GM21786 (cell line): ENCODE data around the gene PTK6.

ENCODE experiments used
- ATAC-seq: cut with Tn5 transposase; IDR thresholded peaks from one replicate; pipeline ENCODE4 v1.9.1; 2021; ENCODE audit not compliant: unreplicated experiment

PTK6 gene

GRCh38 chr20:63532449-63532971 is 4.7 kb downstream of the PTK6 start:
- ATAC-seq = no peak

- no peak for ATAC-seq
These were observed 5.3 kb downstream of the PTK6 start for GRCh38 chr20:63531686-63532448.

- ATAC-seq = no peak
These were observed 6.4 kb downstream of the PTK6 start for GRCh38 chr20:63530788-63531160.

DNA sequence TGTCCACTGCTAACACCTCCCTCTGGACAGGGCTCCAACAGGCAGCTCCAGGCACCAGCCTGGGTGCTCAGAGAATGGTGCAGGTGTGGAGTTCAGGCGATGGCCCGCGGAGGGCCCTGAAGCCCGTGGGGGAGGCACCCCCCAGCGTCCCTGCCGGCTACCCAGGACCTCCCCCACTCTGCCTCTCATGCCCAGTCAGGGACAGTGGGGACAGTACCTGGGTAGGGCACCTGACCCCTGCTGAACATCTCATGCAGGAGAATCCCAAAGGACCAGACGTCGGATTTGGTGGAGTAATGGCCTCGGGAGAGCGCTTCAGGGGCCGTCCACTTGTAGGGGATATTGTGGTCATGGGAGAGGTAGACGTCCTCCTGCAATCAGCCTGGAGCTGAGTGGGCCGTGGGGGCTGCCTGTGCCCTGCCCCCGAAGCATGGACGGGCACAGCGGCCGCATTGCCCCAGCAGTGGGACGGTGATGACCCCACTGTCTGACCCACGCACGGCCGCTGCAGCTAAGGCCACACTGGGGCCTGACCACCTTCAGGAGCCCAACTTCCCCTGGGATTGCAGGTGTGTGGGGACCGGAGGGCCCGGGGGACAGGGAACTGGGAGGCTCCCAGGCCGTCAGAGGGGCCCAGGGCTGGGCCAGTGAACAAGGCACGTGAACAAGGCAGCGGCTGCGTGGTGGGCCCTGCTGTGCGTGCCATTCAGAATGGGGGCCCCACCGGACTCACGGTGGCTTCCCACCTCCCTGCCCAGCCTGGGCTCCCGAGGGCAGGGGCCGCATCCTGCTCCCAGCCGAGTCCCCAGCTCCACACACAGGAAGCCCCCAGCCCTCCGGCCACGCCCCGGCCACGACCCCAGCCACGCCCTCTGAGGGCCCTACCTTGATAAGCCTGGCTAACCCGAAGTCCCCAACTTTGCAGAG is 7.1 kb downstream of the PTK6 start:
- no peak for ATAC-seq

- ATAC-seq = no peak
These were observed 7.9 kb downstream of the PTK6 start for GRCh38 chr20:63529180-63529860.

- ATAC-seq = no peak
These were observed 10.0 kb downstream of the PTK6 start for GRCh38 chr20:63527184-63527583.

DNA sequence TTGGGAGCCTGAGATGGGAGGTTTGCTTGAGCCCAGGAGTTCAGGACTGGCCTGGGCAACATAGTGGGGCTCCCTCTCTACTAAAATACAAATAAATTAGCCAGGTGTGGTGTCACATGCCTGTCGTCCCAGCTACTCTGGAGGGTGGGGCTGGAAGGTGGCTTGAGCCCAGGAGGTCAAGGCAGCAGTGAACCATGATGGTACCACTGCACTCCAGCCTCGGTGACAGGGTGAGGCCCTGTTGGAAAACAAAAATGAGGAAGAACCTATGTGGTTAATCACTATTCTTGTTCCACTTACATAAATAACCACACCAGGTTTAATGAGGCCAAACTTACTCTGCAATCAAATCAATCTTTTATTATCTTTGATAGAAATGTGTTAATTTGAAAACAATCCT is 11.2 kb downstream of the PTK6 start:
- no peak for ATAC-seq

DNA sequence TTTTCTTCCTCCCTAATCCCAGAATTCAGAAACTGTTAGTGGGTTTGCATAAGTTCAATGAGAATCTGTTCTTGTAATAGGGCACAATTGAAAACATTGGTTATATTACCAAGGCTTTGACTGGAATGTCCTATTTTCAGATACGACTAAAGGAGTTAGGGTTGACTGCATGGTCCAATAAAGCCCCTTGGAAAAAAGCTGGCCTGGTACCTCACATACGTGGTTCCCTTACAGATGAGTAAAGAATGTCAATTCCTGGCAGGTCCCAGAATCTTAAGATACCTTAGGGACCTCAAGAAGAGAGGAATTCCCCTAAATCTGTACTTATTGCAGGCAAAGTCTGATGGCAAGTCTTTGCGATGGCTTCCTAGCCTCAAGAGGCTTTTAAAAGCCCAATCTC is 12.0 kb downstream of the PTK6 start:
- ATAC-seq = no peak

- ATAC-seq = no peak
These were observed 14.1 kb downstream of the PTK6 start for GRCh38 chr20:63522981-63523611.

- no peak for ATAC-seq
These were observed 14.9 kb downstream of the PTK6 start for GRCh38 chr20:63522091-63522868.

DNA sequence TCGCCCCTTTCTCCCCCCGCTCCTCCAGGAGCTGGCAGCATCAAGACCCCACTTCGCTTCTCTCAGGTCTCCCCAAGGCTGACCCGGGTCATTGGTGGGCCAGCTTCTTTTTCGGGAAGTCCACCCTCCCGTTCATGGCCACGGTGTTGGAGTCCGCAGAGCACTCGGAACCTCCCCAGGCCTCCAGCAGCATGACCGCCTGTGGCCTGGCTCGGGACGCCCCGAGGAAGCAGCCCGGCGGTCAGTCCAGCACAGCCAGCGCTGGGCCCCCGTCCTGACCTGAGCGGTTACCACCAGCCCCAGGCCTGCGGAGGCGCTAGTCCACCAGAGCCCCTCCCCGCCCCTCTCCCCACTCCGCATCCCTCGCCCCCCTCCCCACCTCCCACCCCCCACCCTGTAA is 15.6 kb downstream of the PTK6 start:
- no peak for ATAC-seq

DNA sequence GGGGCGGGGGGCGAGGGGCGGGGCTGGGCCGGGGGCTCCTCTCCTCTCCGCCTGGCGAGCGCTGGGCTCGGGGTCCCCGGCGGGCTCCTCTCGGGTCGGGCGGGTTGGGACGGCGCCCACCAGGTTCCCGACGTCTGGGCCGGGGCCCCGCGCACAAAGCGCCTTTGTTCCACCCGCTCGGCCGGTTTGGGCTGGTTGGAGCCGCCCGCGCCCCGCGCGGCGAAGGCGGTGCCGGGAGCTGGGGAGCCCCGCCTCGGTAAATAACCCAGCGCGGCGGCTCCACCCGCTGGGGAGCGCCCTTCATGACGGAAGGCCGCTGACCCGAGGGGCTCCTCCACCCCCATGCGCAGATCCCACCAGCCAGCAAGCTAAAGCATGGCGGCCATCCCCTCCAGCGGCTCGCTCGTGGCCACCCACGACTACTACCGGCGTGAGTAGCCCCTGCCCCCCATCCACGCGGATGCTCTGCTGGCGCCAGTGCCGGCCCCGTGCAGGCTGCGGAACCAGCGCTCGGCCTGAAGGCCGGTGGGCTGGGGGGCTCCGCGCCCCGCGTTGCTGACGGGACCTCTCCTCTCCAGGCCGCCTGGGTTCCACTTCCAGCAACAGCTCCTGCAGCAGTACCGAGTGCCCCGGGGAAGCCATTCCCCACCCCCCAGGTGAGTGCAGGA is 16.1 kb downstream of the PTK6 start:
- ATAC-seq = peak; percentile 31

DNA sequence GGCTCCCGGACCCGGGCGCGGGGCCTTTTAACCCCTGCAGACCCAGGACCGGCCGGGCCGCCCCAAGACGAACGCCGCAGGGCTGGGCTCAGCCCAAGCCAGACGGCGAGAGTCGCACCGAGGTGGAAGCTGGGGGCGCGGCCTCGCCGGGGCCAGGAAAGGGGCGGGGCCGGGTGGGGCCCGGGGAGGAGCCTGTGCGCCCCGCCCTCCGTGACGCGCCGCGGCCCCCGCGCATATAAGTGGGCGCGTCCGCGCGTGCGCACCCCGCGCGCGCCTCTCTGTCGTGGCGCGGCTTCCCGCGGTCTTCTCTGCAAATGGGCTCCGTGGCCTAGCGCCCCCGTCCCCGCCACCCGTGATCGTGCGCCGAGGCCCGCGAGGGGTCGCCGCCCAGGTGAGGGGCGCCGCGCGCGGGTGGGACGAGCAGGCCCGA is 16.7 kb downstream of the PTK6 start, which contains the start of gene PPDPF:
PPDPF (plus strand) TSS at position 262 of the 430 bp plus-strand sequence. CDS start 544 bp downstream, outside the sequence.
- peak; percentile 56 for ATAC-seq

GRCh38 chr20:63519668-63520503 is 17.3 kb downstream of the PTK6 start:
- peak; percentile 33 for ATAC-seq

- ATAC-seq = no peak
These were observed 18.1 kb downstream of the PTK6 start for GRCh38 chr20:63518946-63519667.

DNA sequence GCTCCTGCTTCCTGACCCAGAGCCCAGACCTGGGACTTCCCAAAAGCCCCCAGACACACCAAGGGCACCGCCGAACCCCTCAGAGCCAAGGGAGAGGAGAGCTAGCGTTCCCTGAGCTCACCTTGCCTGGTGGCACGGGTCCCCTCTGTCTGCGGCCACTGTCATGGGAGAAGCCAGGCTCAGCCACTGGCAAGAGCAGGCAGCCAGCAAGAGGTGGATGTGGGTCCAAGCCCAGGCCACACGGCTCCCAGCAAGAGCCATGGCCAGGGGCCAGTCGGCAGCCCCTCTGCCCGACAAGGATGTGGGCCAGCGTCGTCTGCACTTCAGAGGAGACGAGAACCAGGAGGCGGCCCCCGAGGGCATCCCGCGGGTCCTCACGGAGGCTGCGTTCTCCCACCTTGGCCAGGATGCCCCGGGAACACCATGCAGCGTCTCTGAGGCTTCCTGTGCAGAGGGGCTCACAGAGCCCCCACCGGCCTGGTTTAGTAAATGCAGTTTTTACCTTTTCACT is 18.8 kb downstream of the PTK6 start:
- ATAC-seq = no peak
